ENCODE results near the gene FANK1.

Gene FANK1

DNA sequence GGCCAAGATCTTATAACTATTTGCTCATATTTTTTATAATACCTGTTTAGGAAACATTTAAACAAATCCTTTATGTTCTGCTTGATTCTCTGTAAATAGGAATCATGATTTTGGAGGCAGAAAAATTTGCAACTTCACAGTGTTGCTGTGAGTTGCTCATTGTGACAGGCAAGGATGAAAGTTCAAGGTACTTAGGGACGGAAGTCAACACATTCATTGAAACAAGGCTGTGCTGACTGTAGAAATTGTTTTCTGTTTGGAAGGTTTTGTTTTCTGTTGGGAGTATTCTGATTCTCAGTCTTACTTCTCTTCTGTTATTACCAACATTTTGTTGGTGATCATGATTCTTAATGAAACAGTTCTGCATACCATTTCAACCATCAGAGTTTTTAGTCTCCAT lies 54.9 kb downstream of the FANK1 start:
- H2BK12ac ChIP-seq (ENCODE audit: low read length), result no peak overlapping the region
- H2BK120ac ChIP-seq (ENCODE audit: insufficient read depth, low read length, poor library complexity), result no peak overlapping the region
- H3K9me3 ChIP-seq (ENCODE audit: insufficient read depth, low read depth, low read length), result peaks cover 17% of the 10 kb centered on the region
- no peak overlapping the region for H3K4me3 ChIP-seq (ENCODE audit: low read depth, low read length)
- peaks cover 0 to 2% of the 10 kb centered on the region in 2 experiments for H3K36me3 ChIP-seq (ENCODE audit: control insufficient read depth in 1 of 2, insufficient read depth in 2 of 2, low read length in 2 of 2)
- no peak overlapping the region for H2AFZ ChIP-seq (ENCODE audit: insufficient read depth, low read length, poor library complexity)
- H3K27me3 ChIP-seq (ENCODE audit: insufficient read depth, low read length), result no peaks in the 10 kb centered on the region
- H3K14ac ChIP-seq (ENCODE audit: low read length), result no peak overlapping the region
- no peak for DNase-seq
- H3K79me2 ChIP-seq (ENCODE audit: control insufficient read depth, insufficient read depth, low read length, poor library complexity), result no peaks in the 10 kb centered on the region
- no peak overlapping the region for H4K91ac ChIP-seq (ENCODE audit: low read depth, low read length)
- no peaks in the 10 kb centered on the region for H3K79me1 ChIP-seq (ENCODE audit: low read length)
- no peak overlapping the region for H3K23ac ChIP-seq (ENCODE audit: low read length)
- no peaks in the 10 kb centered on the region for H3K4me1 ChIP-seq (ENCODE audit: control insufficient read depth in 1 of 2, insufficient read depth in 2 of 2, low read length in 2 of 2)
- H2AK5ac ChIP-seq (ENCODE audit: low read length), result no peak overlapping the region
- WGBS (ENCODE audit: extremely low coverage, insufficient coverage, insufficient read length), result no CpG with 5 or more reads among the region's 1 CpG
- no peak overlapping the region for H3K27ac ChIP-seq (ENCODE audit: low read depth, low read length)
- H3K18ac ChIP-seq (ENCODE audit: low read length), result no peak overlapping the region
- no peak overlapping the region for H3K4me2 ChIP-seq (ENCODE audit: low read length)
- no peak overlapping the region for H3K4ac ChIP-seq (ENCODE audit: low read depth, low read length)
- no peak overlapping the region for H4K12ac ChIP-seq (ENCODE audit: low read depth, low read length)
- no peak overlapping the region for H3K9ac ChIP-seq (ENCODE audit: low read length)
- H4K8ac ChIP-seq (ENCODE audit: low read depth, low read length), result no peak overlapping the region
- no peak overlapping the region for H2BK5ac ChIP-seq (ENCODE audit: low read depth, low read length, poor library complexity)

DNA sequence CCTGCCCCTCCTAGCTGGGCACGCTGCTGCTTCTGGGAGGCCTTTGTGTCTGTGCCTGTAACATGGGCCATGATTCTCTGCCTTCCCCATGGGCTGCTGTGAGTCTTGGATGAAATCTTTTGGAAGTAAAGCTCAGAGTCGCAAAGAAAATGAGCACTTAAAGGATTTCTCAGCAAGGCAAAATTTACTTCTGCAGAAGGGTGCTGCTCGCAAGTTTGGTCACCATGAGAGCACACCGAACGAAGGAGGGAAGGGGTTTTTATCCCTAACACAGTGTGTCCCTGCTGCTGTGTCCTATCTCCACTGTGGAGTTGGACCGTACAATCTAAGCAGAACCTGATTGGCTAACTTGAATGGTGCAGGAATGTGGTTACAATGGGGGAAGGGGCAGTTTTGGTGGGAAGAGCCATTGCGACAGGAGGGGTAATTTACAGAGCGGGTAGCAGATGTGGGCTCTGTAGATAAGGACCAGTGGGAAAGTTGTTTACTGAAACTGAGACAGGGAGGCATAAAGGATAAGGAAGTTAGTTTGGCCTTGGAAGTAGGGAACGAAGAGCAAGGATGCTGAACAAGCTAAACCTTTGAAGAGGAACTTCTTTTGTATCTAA lies 57.5 kb downstream of the FANK1 start:
- no peak overlapping the region for H3K18ac ChIP-seq (ENCODE audit: low read length)
- H2AFZ ChIP-seq (ENCODE audit: insufficient read depth, low read length, poor library complexity), result no peak overlapping the region
- no peak overlapping the region for H3K9ac ChIP-seq (ENCODE audit: low read length)
- no CpG with 5 or more reads among the region's 9 CpGs for WGBS (ENCODE audit: extremely low coverage, insufficient coverage, insufficient read length)
- H4K12ac ChIP-seq (ENCODE audit: low read depth, low read length), result no peak overlapping the region
- H3K27me3 ChIP-seq (ENCODE audit: insufficient read depth, low read length), result no peaks in the 10 kb centered on the region
- H4K8ac ChIP-seq (ENCODE audit: low read depth, low read length), result no peak overlapping the region
- H3K14ac ChIP-seq (ENCODE audit: low read length), result no peak overlapping the region
- no peak overlapping the region for H2BK12ac ChIP-seq (ENCODE audit: low read length)
- no peak overlapping the region for H4K91ac ChIP-seq (ENCODE audit: low read depth, low read length)
- no peak for DNase-seq
- H2BK5ac ChIP-seq (ENCODE audit: low read depth, low read length, poor library complexity), result no peak overlapping the region
- peaks cover 17% of the 10 kb centered on the region for H3K9me3 ChIP-seq (ENCODE audit: insufficient read depth, low read depth, low read length)
- no peaks in the 10 kb centered on the region for H3K4me1 ChIP-seq (ENCODE audit: control insufficient read depth in 1 of 2, insufficient read depth in 2 of 2, low read length in 2 of 2)
- H3K4ac ChIP-seq (ENCODE audit: low read depth, low read length), result no peak overlapping the region
- no peaks in the 10 kb centered on the region for H3K79me1 ChIP-seq (ENCODE audit: low read length)
- peaks cover 0 to 2% of the 10 kb centered on the region in 2 experiments for H3K36me3 ChIP-seq (ENCODE audit: control insufficient read depth in 1 of 2, insufficient read depth in 2 of 2, low read length in 2 of 2)
- H3K4me3 ChIP-seq (ENCODE audit: low read depth, low read length), result no peak overlapping the region
- H3K79me2 ChIP-seq (ENCODE audit: control insufficient read depth, insufficient read depth, low read length, poor library complexity), result no peaks in the 10 kb centered on the region
- no peak overlapping the region for H3K4me2 ChIP-seq (ENCODE audit: low read length)
- H2BK120ac ChIP-seq (ENCODE audit: insufficient read depth, low read length, poor library complexity), result no peak overlapping the region
- H3K27ac ChIP-seq (ENCODE audit: low read depth, low read length), result no peak overlapping the region
- no peak overlapping the region for H3K23ac ChIP-seq (ENCODE audit: low read length)
- H2AK5ac ChIP-seq (ENCODE audit: low read length), result no peak overlapping the region

DNA sequence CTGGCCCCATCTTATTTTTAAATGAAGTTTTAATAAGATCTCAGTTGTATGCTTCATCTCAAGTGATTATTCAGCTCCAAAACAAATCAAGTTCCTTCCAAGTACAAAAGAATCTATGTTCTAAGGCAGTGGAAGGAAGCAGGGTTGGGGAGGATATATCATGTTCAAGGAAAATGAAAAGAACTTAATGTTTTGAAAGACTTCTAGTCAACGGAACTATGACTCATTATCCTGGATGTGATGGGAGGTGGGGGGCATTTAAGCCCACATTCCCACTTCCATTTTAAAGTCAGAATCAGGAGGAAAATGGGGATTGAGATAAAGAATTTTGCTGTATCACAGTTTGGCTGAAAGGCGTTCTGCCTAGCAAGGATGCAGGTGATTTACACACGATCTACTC lies 59.4 kb downstream of the FANK1 start:
- no peak for DNase-seq
- Histone ChIP-seq H4K12ac (ENCODE audit: low read depth, low read length) (no peak overlapping the region), H2BK12ac (ENCODE audit: low read length) (no peak overlapping the region), H4K91ac (ENCODE audit: low read depth, low read length) (no peak overlapping the region), H3K4me2 (ENCODE audit: low read length) (no peak overlapping the region), H2AK5ac (ENCODE audit: low read length) (no peak overlapping the region), H3K4me3 (ENCODE audit: low read depth, low read length) (no peak overlapping the region), H4K8ac (ENCODE audit: low read depth, low read length) (no peak overlapping the region), H3K9me3 (ENCODE audit: insufficient read depth, low read depth, low read length) (peaks cover 17% of the 10 kb centered on the region), H2AFZ (ENCODE audit: insufficient read depth, low read length, poor library complexity) (no peak overlapping the region), H2BK5ac (ENCODE audit: low read depth, low read length, poor library complexity) (no peak overlapping the region), H2BK120ac (ENCODE audit: insufficient read depth, low read length, poor library complexity) (no peak overlapping the region), H3K4ac (ENCODE audit: low read depth, low read length) (no peak overlapping the region), H3K27me3 (ENCODE audit: insufficient read depth, low read length) (no peaks in the 10 kb centered on the region), H3K9ac (ENCODE audit: low read length) (no peak overlapping the region), H3K79me2 (ENCODE audit: control insufficient read depth, insufficient read depth, low read length, poor library complexity) (no peaks in the 10 kb centered on the region), H3K27ac (ENCODE audit: low read depth, low read length) (no peak overlapping the region), H3K14ac (ENCODE audit: low read length) (no peak overlapping the region), H3K18ac (ENCODE audit: low read length) (no peak overlapping the region), H3K23ac (ENCODE audit: low read length) (no peak overlapping the region), H3K4me1 (ENCODE audit: control insufficient read depth in 1 of 2, insufficient read depth in 2 of 2, low read length in 2 of 2) (no peaks in the 10 kb centered on the region), H3K79me1 (ENCODE audit: low read length) (no peaks in the 10 kb centered on the region), H3K36me3 (ENCODE audit: control insufficient read depth in 1 of 2, insufficient read depth in 2 of 2, low read length in 2 of 2) (peaks cover 0 to 2% of the 10 kb centered on the region in 2 experiments)
- WGBS (ENCODE audit: extremely low coverage, insufficient coverage, insufficient read length), result no CpG with 5 or more reads among the region's 3 CpGs

DNA sequence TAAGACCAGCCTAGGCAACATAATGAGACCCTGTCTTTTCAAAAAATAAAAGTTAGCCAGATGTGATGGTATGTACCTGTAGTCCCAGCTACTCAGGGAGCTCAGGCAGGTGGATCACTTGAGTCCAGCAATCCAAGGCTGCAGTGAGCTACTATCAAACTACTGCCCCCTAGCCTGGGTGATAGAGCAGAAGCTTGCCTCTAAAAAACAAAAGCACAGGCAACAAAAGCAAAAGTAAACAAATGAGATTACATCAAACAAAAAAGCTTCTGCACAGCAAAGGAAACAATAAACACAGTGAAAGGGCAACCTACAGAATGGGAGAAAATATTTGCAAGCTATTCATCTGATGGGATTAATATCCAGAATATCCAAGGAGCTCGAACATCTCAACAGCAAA lies 65.4 kb downstream of the FANK1 start:
- H3K27me3 ChIP-seq (ENCODE audit: insufficient read depth, low read length), result no peaks in the 10 kb centered on the region
- DNase-seq, result no peak

More for the DNA sequence above, 65.4 kb downstream of the FANK1 start:
- H3K4me2 ChIP-seq (ENCODE audit: low read length), result no peak overlapping the region
- H3K4me3 ChIP-seq (ENCODE audit: low read depth, low read length), result no peak overlapping the region
- H3K18ac ChIP-seq (ENCODE audit: low read length), result no peak overlapping the region
- no peak overlapping the region for H4K8ac ChIP-seq (ENCODE audit: low read depth, low read length)
- no peak overlapping the region for H2AK5ac ChIP-seq (ENCODE audit: low read length)
- H3K27ac ChIP-seq (ENCODE audit: low read depth, low read length), result no peak overlapping the region
- H3K14ac ChIP-seq (ENCODE audit: low read length), result no peak overlapping the region
- H3K23ac ChIP-seq (ENCODE audit: low read length), result no peak overlapping the region
- H3K4ac ChIP-seq (ENCODE audit: low read depth, low read length), result no peak overlapping the region
- H2AFZ ChIP-seq (ENCODE audit: insufficient read depth, low read length, poor library complexity), result no peak overlapping the region
- no peak overlapping the region for H4K91ac ChIP-seq (ENCODE audit: low read depth, low read length)
- no CpG with 5 or more reads among the region's 1 CpG for WGBS (ENCODE audit: extremely low coverage, insufficient coverage, insufficient read length)
- H3K9ac ChIP-seq (ENCODE audit: low read length), result no peak overlapping the region
- H2BK12ac ChIP-seq (ENCODE audit: low read length), result no peak overlapping the region
- no peaks in the 10 kb centered on the region for H3K79me2 ChIP-seq (ENCODE audit: control insufficient read depth, insufficient read depth, low read length, poor library complexity)
- no peaks in the 10 kb centered on the region for H3K79me1 ChIP-seq (ENCODE audit: low read length)
- H4K12ac ChIP-seq (ENCODE audit: low read depth, low read length), result no peak overlapping the region
- no peak overlapping the region for H2BK120ac ChIP-seq (ENCODE audit: insufficient read depth, low read length, poor library complexity)
- no peaks in the 10 kb centered on the region for H3K4me1 ChIP-seq (ENCODE audit: control insufficient read depth in 1 of 2, insufficient read depth in 2 of 2, low read length in 2 of 2)
- H3K9me3 ChIP-seq (ENCODE audit: insufficient read depth, low read depth, low read length), result no peaks in the 10 kb centered on the region
- H2BK5ac ChIP-seq (ENCODE audit: low read depth, low read length, poor library complexity), result no peak overlapping the region
- no peaks in the 10 kb centered on the region for H3K36me3 ChIP-seq (ENCODE audit: control insufficient read depth in 1 of 2, insufficient read depth in 2 of 2, low read length in 2 of 2)

Data from trophoblast cell (in vitro differentiated cells and primary cell).